ENCODE measurements around the gene SLC10A2. TPM values are rescaled to one million over a fixed set of nuclear protein-coding genes. Genes with fewer than 3 reads are reported as not detected.

The SLC10A2 gene
- total and polyA plus RNA-seq, 4 donors: not detected

DNA sequence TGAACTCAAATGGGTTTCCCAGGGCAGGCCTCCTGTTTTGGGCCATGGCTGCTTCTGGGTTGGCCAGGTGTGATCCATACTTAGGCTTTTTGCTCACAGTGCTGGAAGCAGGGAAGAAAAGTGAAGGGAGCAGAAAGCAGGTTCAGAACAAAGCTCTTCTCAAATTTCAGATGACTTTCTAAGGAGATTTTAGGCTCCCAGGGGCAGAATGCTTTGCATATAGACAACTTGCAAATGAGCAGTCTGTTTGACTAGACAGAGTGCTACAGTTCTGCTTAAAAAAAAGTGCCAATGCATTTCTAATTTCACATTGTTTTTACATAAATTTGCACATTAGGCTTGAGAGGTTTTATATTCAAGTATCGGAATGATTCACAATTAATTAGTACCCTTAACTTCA is 2.6 kb upstream of the SLC10A2 start:
- Histone ChIP-seq H3K4me3 (ENCODE audit: low read depth in 1 of 3, low read length in 3 of 3) (no peak overlapping the region), H3K27ac (ENCODE audit: low read depth in 1 of 2, low read length in 2 of 2) (no peak overlapping the region), H3K9me3 (ENCODE audit: control insufficient read depth in 4 of 4, low read length in 3 of 4) (no peaks in the 10 kb centered on the region), H3K36me3 (ENCODE audit: control insufficient read depth in 4 of 4, insufficient read depth in 3 of 4, low read depth in 1 of 4, low read length in 3 of 4) (no peaks in the 10 kb centered on the region), H3K4me1 (ENCODE audit: control insufficient read depth in 4 of 4, insufficient read depth in 4 of 4, low read length in 3 of 4) (no peaks in the 10 kb centered on the region), H3K27me3 (ENCODE audit: control insufficient read depth in 4 of 4, insufficient read depth in 4 of 4, low read length in 3 of 4) (no peaks in the 10 kb centered on the region), H3K9ac (ENCODE audit: low read depth in 1 of 2, low read length in 2 of 2) (no peak overlapping the region)
- TF ChIP-seq FOXA2 (IDR thresholded peaks at IDR 0.05): no peak
- no peak for TF ChIP-seq SP1 (IDR thresholded peaks at IDR 0.05)
- no peak for TF ChIP-seq RXRA (IDR thresholded peaks at IDR 0.05)
- TF ChIP-seq HNF4A (conservative IDR thresholded peaks at IDR 0.05): no peak
- TF ChIP-seq HNF4G (IDR thresholded peaks at IDR 0.05): no peak
- no peak for TF ChIP-seq JUND (IDR thresholded peaks at IDR 0.05)
- no peak for TF ChIP-seq TAF1 (conservative IDR thresholded peaks at IDR 0.05)
- no peak for DNase-seq (ENCODE audit: low spot score)
- 91% methylated on average over 1 of the region's 1 CpG for WGBS

DNA sequence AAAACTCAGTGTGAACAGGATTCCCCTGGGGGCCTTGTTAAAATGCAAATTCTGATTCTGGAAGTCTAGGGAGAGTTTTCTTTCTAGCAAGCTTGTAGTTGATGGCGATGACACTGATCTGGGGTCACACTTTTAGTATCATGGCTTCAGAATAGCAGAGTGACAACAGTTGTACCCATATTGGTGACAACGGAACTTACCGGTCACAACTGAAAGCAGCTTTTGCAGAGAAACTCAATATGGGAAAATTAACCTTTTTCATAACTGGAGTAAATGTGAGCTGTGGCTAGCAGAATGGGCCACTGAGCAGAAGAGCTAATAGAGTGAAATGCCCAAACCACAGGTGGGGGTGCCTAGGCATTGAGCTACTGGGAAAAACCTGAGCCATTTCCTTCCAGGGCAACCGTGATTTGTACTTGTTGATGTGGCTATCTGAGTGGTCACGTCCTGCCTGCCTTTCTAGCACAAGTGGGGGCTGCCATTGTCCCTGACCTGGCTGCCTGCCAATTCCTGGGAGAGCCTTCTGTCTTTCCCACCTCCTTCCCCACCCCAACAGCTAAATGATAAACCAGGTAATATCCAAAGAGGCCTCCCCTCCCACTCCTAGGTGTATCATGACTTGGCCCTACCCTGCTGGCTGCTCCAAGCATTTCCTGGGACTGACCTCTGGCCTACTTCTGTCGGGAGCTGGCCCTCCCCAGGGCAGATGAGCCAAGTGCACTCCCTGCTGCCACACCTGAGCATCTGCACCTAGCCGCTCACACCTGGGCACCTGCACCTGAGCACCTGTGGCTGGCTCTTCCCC is 1.7 kb upstream of the SLC10A2 start:
- H3K27ac ChIP-seq (ENCODE audit: low read depth in 1 of 2, low read length in 2 of 2): no peak overlapping the region
- no peaks in the 10 kb centered on the region for H3K9me3 ChIP-seq (ENCODE audit: control insufficient read depth in 4 of 4, low read length in 3 of 4)
- WGBS: 67% methylated on average over 7 of the region's 7 CpGs
- no peaks in the 10 kb centered on the region for H3K36me3 ChIP-seq (ENCODE audit: control insufficient read depth in 4 of 4, insufficient read depth in 3 of 4, low read depth in 1 of 4, low read length in 3 of 4)
- H3K27me3 ChIP-seq (ENCODE audit: control insufficient read depth in 4 of 4, insufficient read depth in 4 of 4, low read length in 3 of 4): no peaks in the 10 kb centered on the region
- no peak overlapping the region for H3K9ac ChIP-seq (ENCODE audit: low read depth in 1 of 2, low read length in 2 of 2)
- no peak for DNase-seq (ENCODE audit: low spot score)
- no peaks in the 10 kb centered on the region for H3K4me1 ChIP-seq (ENCODE audit: control insufficient read depth in 4 of 4, insufficient read depth in 4 of 4, low read length in 3 of 4)
- TF ChIP-seq, protein P1, sequence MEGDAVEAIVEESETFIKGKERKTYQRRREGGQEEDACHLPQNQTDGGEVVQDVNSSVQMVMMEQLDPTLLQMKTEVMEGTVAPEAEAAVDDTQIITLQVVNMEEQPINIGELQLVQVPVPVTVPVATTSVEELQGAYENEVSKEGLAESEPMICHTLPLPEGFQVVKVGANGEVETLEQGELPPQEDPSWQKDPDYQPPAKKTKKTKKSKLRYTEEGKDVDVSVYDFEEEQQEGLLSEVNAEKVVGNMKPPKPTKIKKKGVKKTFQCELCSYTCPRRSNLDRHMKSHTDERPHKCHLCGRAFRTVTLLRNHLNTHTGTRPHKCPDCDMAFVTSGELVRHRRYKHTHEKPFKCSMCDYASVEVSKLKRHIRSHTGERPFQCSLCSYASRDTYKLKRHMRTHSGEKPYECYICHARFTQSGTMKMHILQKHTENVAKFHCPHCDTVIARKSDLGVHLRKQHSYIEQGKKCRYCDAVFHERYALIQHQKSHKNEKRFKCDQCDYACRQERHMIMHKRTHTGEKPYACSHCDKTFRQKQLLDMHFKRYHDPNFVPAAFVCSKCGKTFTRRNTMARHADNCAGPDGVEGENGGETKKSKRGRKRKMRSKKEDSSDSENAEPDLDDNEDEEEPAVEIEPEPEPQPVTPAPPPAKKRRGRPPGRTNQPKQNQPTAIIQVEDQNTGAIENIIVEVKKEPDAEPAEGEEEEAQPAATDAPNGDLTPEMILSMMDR (IDR thresholded peaks at IDR 0.05; ENCODE audit: low read depth, low read length, missing input control): no peak
- TF ChIP-seq HNF4A (conservative IDR thresholded peaks at IDR 0.05) (no peak), EGR1 (IDR thresholded peaks at IDR 0.05; ENCODE audit: low read depth in 2 of 2) (no peak), GABPA (IDR thresholded peaks at IDR 0.05 in 1 of 2, conservative IDR thresholded peaks at IDR 0.05 in 1 of 2) (no peak), RAD21 (IDR thresholded peaks at IDR 0.05) (no peak), SP1 (IDR thresholded peaks at IDR 0.05) (no peak), RXRA (IDR thresholded peaks at IDR 0.05) (no peak), YY1 (IDR thresholded peaks at IDR 0.05) (no peak), TAF1 (conservative IDR thresholded peaks at IDR 0.05) (no peak), FOXA2 (IDR thresholded peaks at IDR 0.05) (no peak), FOXA1 (IDR thresholded peaks at IDR 0.05) (no peak), HNF4G (IDR thresholded peaks at IDR 0.05) (no peak), JUND (IDR thresholded peaks at IDR 0.05) (no peak)
- TF ChIP-seq, protein P2, sequence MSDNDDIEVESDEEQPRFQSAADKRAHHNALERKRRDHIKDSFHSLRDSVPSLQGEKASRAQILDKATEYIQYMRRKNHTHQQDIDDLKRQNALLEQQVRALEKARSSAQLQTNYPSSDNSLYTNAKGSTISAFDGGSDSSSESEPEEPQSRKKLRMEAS (IDR thresholded peaks at IDR 0.05): no peak
- TF ChIP-seq, protein P3, sequence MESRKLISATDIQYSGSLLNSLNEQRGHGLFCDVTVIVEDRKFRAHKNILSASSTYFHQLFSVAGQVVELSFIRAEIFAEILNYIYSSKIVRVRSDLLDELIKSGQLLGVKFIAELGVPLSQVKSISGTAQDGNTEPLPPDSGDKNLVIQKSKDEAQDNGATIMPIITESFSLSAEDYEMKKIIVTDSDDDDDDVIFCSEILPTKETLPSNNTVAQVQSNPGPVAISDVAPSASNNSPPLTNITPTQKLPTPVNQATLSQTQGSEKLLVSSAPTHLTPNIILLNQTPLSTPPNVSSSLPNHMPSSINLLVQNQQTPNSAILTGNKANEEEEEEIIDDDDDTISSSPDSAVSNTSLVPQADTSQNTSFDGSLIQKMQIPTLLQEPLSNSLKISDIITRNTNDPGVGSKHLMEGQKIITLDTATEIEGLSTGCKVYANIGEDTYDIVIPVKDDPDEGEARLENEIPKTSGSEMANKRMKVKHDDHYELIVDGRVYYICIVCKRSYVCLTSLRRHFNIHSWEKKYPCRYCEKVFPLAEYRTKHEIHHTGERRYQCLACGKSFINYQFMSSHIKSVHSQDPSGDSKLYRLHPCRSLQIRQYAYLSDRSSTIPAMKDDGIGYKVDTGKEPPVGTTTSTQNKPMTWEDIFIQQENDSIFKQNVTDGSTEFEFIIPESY (IDR thresholded peaks at IDR 0.05): no peak
- TF ChIP-seq, protein P4, sequence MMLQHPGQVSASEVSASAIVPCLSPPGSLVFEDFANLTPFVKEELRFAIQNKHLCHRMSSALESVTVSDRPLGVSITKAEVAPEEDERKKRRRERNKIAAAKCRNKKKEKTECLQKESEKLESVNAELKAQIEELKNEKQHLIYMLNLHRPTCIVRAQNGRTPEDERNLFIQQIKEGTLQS (IDR thresholded peaks at IDR 0.05): no peak
- TF ChIP-seq, protein P5, sequence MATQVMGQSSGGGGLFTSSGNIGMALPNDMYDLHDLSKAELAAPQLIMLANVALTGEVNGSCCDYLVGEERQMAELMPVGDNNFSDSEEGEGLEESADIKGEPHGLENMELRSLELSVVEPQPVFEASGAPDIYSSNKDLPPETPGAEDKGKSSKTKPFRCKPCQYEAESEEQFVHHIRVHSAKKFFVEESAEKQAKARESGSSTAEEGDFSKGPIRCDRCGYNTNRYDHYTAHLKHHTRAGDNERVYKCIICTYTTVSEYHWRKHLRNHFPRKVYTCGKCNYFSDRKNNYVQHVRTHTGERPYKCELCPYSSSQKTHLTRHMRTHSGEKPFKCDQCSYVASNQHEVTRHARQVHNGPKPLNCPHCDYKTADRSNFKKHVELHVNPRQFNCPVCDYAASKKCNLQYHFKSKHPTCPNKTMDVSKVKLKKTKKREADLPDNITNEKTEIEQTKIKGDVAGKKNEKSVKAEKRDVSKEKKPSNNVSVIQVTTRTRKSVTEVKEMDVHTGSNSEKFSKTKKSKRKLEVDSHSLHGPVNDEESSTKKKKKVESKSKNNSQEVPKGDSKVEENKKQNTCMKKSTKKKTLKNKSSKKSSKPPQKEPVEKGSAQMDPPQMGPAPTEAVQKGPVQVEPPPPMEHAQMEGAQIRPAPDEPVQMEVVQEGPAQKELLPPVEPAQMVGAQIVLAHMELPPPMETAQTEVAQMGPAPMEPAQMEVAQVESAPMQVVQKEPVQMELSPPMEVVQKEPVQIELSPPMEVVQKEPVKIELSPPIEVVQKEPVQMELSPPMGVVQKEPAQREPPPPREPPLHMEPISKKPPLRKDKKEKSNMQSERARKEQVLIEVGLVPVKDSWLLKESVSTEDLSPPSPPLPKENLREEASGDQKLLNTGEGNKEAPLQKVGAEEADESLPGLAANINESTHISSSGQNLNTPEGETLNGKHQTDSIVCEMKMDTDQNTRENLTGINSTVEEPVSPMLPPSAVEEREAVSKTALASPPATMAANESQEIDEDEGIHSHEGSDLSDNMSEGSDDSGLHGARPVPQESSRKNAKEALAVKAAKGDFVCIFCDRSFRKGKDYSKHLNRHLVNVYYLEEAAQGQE (IDR thresholded peaks at IDR 0.05): no peak
- no peak overlapping the region for H3K4me3 ChIP-seq (ENCODE audit: low read depth in 1 of 3, low read length in 3 of 3)
